Left renal pelvis (tissue), 4 donors: ENCODE data around the gene SLC50A1. TPM values are rescaled to one million over a fixed set of nuclear protein-coding genes. Genes with fewer than 3 reads are reported as not detected.
"Not testable (repeated sequence)": the region's sequence is repeated elsewhere in the genome, so short reads cannot be mapped to it uniquely, and the experiment has no call there.

Source experiments
- DNase-seq, 4 donors: peaks; one replicate each; pipeline ENCODE4 v3.0.0-alpha.2; 2013; ENCODE audit warnings: low read depth in 4 of 4, low spot score in 3 of 4
- polyA plus RNA-seq, 4 donors: library from polyadenylated mRNA; unstranded; fragments of 120-200 nt; gene quantifications; one replicate each; pipeline ENCODE4 v1.2.1, GENCODE V29; 2013; ENCODE audit not compliant: insufficient read length in 4 of 4

Gene SLC50A1
- polyA plus RNA-seq, 4 donors = 39.6 to 66.6 (median 54.3) TPM

- DNase-seq = no peak
Observed at GRCh38 chr1:155116113-155116764, 19.4 kb upstream of the SLC50A1 start.

- DNase-seq = no peak
Observed at GRCh38 chr1:155117610-155118009, 18.0 kb upstream of the SLC50A1 start.

- DNase-seq = not testable (repeated sequence)
Observed at GRCh38 chr1:155118090-155118489, 17.6 kb upstream of the SLC50A1 start.

DNA sequence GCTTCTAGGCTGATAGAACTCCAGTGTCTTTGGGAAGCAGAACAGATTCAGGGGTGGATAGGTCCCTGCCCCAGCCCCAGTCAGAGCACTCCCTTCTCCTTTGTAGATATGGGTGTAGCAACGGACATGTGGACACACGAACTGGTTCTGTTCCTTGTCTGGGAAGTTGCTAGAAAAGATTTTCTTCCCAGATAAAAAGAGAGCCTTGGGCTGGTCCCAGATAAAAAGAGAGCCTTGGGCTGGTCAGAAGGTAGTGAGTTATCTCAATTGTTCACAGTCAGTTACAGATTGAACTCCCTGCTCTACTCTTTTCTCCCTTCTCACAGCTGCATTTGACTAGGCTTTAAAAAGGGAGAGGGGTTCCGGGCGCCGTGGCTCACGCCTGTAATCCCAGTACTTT is 15.4 kb upstream of the SLC50A1 start:
- DNase-seq = no peak

- no peak for DNase-seq
Observed at GRCh38 chr1:155121249-155121648, 14.4 kb upstream of the SLC50A1 start.

GRCh38 chr1:155122308-155122707 is 13.3 kb upstream of the SLC50A1 start:
- DNase-seq = no peak

GRCh38 chr1:155123801-155124200 is 11.9 kb upstream of the SLC50A1 start:
- no peak for DNase-seq

- no peak for DNase-seq
Observed at GRCh38 chr1:155124503-155125463, 10.9 kb upstream of the SLC50A1 start.

- DNase-seq = no peak
Observed at GRCh38 chr1:155125511-155125945, 10.1 kb upstream of the SLC50A1 start.

DNA sequence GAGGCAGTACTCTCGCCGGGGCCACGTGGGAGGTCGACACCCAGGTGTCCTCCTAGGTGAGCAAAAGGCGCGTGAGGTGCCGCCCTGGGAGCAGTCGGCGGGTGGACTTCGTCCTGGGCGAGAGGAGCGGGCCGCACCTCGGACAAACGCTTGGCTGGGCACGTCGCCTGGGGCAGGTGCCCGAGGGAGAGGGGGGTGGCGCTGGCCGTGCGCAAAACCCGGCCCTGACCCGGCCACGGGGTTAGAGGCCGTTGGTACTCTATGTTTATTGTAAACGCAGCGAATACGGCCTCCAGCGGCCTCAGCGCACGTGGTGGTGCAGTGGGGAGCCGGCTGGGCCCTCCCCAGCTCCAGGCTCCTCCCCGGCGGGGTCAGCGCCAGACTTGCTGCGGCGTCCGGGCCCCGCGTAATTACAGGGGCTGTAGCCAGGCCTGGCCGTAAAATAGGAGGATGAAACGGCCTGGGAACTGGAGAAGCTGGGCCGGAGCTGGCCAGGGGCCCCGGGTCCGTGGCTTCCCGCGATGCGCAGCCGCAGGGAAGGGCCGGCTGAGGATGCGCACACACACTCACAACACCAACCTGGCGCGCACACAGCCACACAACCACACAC is 9.6 kb upstream of the SLC50A1 start:
- DNase-seq = no peak

DNA sequence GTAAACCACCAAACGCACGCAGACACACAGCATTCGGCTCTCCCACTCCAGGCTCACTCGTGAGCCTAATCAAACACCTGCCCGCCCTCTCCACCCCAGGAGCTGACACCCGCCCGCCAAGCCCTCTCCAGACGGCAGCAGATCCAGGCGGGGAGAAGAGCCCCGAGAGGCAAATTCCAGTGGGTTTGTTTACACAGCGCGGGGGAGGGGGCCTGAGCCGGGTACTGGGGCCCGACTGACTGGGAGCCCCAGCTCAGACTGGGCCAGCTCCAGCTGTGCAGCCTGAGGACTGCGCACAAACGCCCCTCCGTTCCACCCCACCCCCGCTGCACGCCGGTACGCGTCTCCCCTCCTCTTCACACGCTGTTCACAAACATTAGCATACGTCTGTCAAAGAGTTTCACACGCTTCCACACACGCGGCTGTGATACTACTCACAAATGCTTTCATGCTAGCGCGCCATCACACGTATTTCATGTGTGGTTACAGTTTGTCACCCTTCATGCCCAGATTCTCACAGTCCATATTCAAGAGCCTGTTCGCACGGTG is 9.0 kb upstream of the SLC50A1 start:
- DNase-seq = no peak

- DNase-seq = no peak
Observed at GRCh38 chr1:155127105-155127966, 8.3 kb upstream of the SLC50A1 start, which contains the start of gene EFNA1. TSS of gene EFNA1 (plus strand) at chr1:155127876. CDS start at chr1:155127978, 102 bp downstream.

- DNase-seq = no peak
Observed at GRCh38 chr1:155127967-155128754, 7.5 kb upstream of the SLC50A1 start.

- DNase-seq = no peak
Observed at GRCh38 chr1:155128755-155129473, 6.7 kb upstream of the SLC50A1 start.

DNA sequence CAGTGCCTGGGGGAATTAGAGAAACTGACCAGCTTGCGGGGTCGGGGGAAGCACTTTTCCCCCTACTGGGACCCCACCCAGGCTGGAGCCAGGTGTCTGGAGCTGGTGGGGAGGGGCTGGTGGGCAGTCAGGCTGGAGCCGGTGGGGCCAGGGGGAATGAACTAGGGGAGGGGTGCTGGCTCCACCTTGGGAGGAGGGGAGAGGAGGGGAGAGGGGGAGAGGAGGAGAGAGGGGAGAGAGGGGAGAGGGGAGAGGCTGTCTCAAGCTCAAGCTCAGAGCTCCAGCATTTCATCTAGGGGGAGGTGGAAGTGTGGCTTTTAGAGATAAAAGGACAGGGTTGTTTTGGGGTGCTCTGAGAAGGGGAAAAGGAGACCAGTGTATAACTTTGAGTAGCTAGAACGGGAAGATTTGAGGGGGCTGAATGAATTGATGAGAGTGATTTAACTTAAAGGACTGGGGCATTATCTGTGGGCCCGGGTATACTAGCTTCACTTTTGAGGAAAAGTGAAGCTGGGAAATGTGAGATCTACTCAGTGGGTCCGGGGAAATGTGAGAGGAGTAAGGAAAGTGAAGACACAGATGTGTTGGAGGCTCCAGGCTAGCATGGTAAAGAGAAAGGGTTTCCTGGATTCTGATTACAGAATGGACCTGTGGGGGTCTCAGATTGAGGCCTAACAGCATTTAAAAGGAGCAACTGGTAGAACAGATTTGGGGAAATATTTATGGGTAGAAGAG is 5.2 kb upstream of the SLC50A1 start:
- no peak for DNase-seq

- DNase-seq = no peak
Observed at GRCh38 chr1:155131285-155131684, 4.4 kb upstream of the SLC50A1 start.

- no peak for DNase-seq
Observed at GRCh38 chr1:155131856-155132255, 3.8 kb upstream of the SLC50A1 start.

DNA sequence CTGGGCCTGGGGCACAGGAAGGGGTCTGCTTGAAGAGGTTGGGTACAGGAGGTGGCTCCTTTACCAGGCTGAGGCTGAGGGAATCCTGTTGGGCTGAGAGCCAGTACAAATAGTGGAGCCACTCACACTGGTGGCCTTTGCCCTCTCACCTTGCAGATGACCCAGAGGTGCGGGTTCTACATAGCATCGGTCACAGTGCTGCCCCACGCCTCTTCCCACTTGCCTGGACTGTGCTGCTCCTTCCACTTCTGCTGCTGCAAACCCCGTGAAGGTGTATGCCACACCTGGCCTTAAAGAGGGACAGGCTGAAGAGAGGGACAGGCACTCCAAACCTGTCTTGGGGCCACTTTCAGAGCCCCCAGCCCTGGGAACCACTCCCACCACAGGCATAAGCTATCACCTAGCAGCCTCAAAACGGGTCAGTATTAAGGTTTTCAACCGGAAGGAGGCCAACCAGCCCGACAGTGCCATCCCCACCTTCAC is 1.8 kb upstream of the SLC50A1 start:
- DNase-seq = no peak
